BLaER1 (cell line): ENCODE measurements around the gene IL17RD.

ENCODE experiments used
- H3K27ac ChIP-seq: shearing (Covaris generic); formaldehyde crosslinking; 2 replicates; pipeline ENCODE4 v1.8.1; 2022
- H3K27me3 ChIP-seq: shearing (Covaris generic); formaldehyde crosslinking; 2 replicates; pipeline ENCODE4 v1.8.1; 2022
- H3K36me3 ChIP-seq: shearing (Covaris generic); formaldehyde crosslinking; 2 replicates; pipeline ENCODE4 v1.8.1; 2022
- H3K4me1 ChIP-seq: shearing (Covaris generic); formaldehyde crosslinking; 2 replicates; pipeline ENCODE4 v1.8.1; 2022
- H3K4me2 ChIP-seq: shearing (Covaris generic); formaldehyde crosslinking; 2 replicates; pipeline ENCODE4 v1.8.1; 2022
- H3K4me3 ChIP-seq: shearing (Covaris generic); formaldehyde crosslinking; 2 replicates; pipeline ENCODE4 v1.8.1; 2022
- H3K9ac ChIP-seq: shearing (Covaris generic); formaldehyde crosslinking; 2 replicates; pipeline ENCODE4 v1.8.1; 2022
- H3K9me3 ChIP-seq: shearing (Covaris generic); formaldehyde crosslinking; 2 replicates; pipeline ENCODE4 v1.8.1; 2022
- H4K20me1 ChIP-seq: shearing (Covaris generic); formaldehyde crosslinking; 2 replicates; pipeline ENCODE4 v1.8.1; 2022
- Cebpa-rat ChIP-seq: shearing (Covaris generic); IDR thresholded peaks from 2 replicates; pipeline ENCODE4 v1.8.1; 2022

Gene IL17RD

GRCh38 chr3:57076422-57076951 is 88.7 kb downstream of the IL17RD start:
- no peak for TF ChIP-seq Cebpa-rat

GRCh38 chr3:57074135-57074534 is 91.0 kb downstream of the IL17RD start:
- H3K27ac ChIP-seq: no peak overlapping the region
- no peaks in the 10 kb centered on the region for H4K20me1 ChIP-seq
- TF ChIP-seq Cebpa-rat: no peak
- no peaks in the 10 kb centered on the region for H3K36me3 ChIP-seq
- H3K4me3 ChIP-seq: no peak overlapping the region
- H3K9ac ChIP-seq: no peak overlapping the region
- H3K27me3 ChIP-seq: peaks cover 6% of the 10 kb centered on the region
- H3K9me3 ChIP-seq: 0 out of 2 replicates have a peak, but pooled peaks cover 7% of the 10 kb centered on the region
- peaks cover 31% of the 10 kb centered on the region for H3K4me1 ChIP-seq
- H3K4me2 ChIP-seq: no peak overlapping the region

More at GRCh38 chr3:57076422-57076951, 88.7 kb downstream of the IL17RD start:
- Histone ChIP-seq H3K9me3 (no peaks in the 10 kb centered on the region), H3K27ac (no peak overlapping the region), H3K9ac (no peak overlapping the region), H3K4me2 (no peak overlapping the region), H3K36me3 (no peaks in the 10 kb centered on the region), H3K4me1 (peaks cover 22% of the 10 kb centered on the region), H4K20me1 (no peaks in the 10 kb centered on the region), H3K4me3 (no peak overlapping the region), H3K27me3 (peaks cover 18% of the 10 kb centered on the region)

- Histone ChIP-seq H3K4me2 (no peak overlapping the region), H3K9me3 (0 out of 2 replicates have a peak, but pooled peaks cover 7% of the 10 kb centered on the region), H3K27me3 (peaks cover 1% of the 10 kb centered on the region), H3K27ac (no peak overlapping the region), H3K36me3 (no peaks in the 10 kb centered on the region), H4K20me1 (no peaks in the 10 kb centered on the region), H3K4me3 (no peak overlapping the region), H3K9ac (no peak overlapping the region), H3K4me1 (peaks cover 33% of the 10 kb centered on the region)
- no peak for TF ChIP-seq Cebpa-rat
Observed at GRCh38 chr3:57073628-57074027, 91.5 kb downstream of the IL17RD start.

GRCh38 chr3:57069503-57069902 is 95.7 kb downstream of the IL17RD start:
- H3K27me3 ChIP-seq: no peaks in the 10 kb centered on the region
- no peak overlapping the region for H3K4me3 ChIP-seq
- H3K4me2 ChIP-seq: peak overlapping the region; percentile 73
- 0 out of 2 replicates have a peak, but pooled peaks cover 7% of the 10 kb centered on the region for H3K9me3 ChIP-seq
- TF ChIP-seq Cebpa-rat: no peak
- H4K20me1 ChIP-seq: no peaks in the 10 kb centered on the region
- H3K27ac ChIP-seq: peak overlapping the region; percentile 45; the same call in 1 of the 2 replicates
- no peak overlapping the region for H3K9ac ChIP-seq
- H3K4me1 ChIP-seq: peaks cover 56% of the 10 kb centered on the region
- H3K36me3 ChIP-seq: no peaks in the 10 kb centered on the region

GRCh38 chr3:57068437-57069089 is 96.6 kb downstream of the IL17RD start:
- Histone ChIP-seq H3K4me2 (peak overlapping the region; percentile 73), H3K4me3 (no peak overlapping the region), H3K27ac (peak overlapping the region; percentile 45)

GRCh38 chr3:57066471-57066870 is 98.7 kb downstream of the IL17RD start:
- Histone ChIP-seq H3K9ac (no peak overlapping the region), H3K9me3 (0 out of 2 replicates have a peak, but pooled peaks cover 7% of the 10 kb centered on the region), H3K4me3 (no peak overlapping the region), H3K27ac (no peak overlapping the region), H3K4me1 (peaks cover 80% of the 10 kb centered on the region), H3K36me3 (no peaks in the 10 kb centered on the region), H3K4me2 (peak overlapping the region; percentile 73; the same call in 1 of the 2 replicates), H3K27me3 (no peaks in the 10 kb centered on the region), H4K20me1 (no peaks in the 10 kb centered on the region)
- TF ChIP-seq Cebpa-rat: no peak

More at GRCh38 chr3:57068437-57069089, 96.6 kb downstream of the IL17RD start:
- 0 out of 2 replicates have a peak, but pooled peaks cover 7% of the 10 kb centered on the region for H3K9me3 ChIP-seq
- peak overlapping the region; percentile 13; the same call in 1 of the 2 replicates for H3K9ac ChIP-seq
- no peaks in the 10 kb centered on the region for H3K36me3 ChIP-seq
- H3K4me1 ChIP-seq: peaks cover 66% of the 10 kb centered on the region
- no peaks in the 10 kb centered on the region for H4K20me1 ChIP-seq
- H3K27me3 ChIP-seq: no peaks in the 10 kb centered on the region
- TF ChIP-seq Cebpa-rat: no peak

GRCh38 chr3:57065588-57065987 is 99.6 kb downstream of the IL17RD start:
- no peaks in the 10 kb centered on the region for H4K20me1 ChIP-seq
- no peaks in the 10 kb centered on the region for H3K27me3 ChIP-seq
- H3K27ac ChIP-seq: no peak overlapping the region
- no peaks in the 10 kb centered on the region for H3K36me3 ChIP-seq
- no peak overlapping the region for H3K4me3 ChIP-seq
- no peak for TF ChIP-seq Cebpa-rat
- H3K9ac ChIP-seq: no peak overlapping the region
- H3K4me2 ChIP-seq: no peak overlapping the region
- peaks cover 80% of the 10 kb centered on the region for H3K4me1 ChIP-seq
- H3K9me3 ChIP-seq: 0 out of 2 replicates have a peak, but pooled peaks cover 3% of the 10 kb centered on the region

GRCh38 chr3:57064572-57064971 is 100.6 kb downstream of the IL17RD start:
- H3K9ac ChIP-seq: no peak overlapping the region
- no peak overlapping the region for H3K4me3 ChIP-seq
- H3K4me2 ChIP-seq: peak overlapping the region; percentile 58
- H3K4me1 ChIP-seq: peaks cover 76% of the 10 kb centered on the region
- no peaks in the 10 kb centered on the region for H3K27me3 ChIP-seq
- H3K27ac ChIP-seq: peak overlapping the region; percentile 38; the same call in 1 of the 2 replicates
- no peak for TF ChIP-seq Cebpa-rat
- no peaks in the 10 kb centered on the region for H3K36me3 ChIP-seq
- no peaks in the 10 kb centered on the region for H3K9me3 ChIP-seq
- no peaks in the 10 kb centered on the region for H4K20me1 ChIP-seq

GRCh38 chr3:57064001-57064400 is 101.2 kb downstream of the IL17RD start:
- H3K27ac ChIP-seq: peak overlapping the region; percentile 38; the same call in 1 of the 2 replicates
- no peaks in the 10 kb centered on the region for H3K36me3 ChIP-seq
- H3K4me1 ChIP-seq: peaks cover 70% of the 10 kb centered on the region
- TF ChIP-seq Cebpa-rat: no peak
- peak overlapping the region; percentile 58 for H3K4me2 ChIP-seq
- H3K9ac ChIP-seq: no peak overlapping the region
- no peaks in the 10 kb centered on the region for H3K9me3 ChIP-seq
- H3K4me3 ChIP-seq: no peak overlapping the region
- H4K20me1 ChIP-seq: no peaks in the 10 kb centered on the region
- no peaks in the 10 kb centered on the region for H3K27me3 ChIP-seq

- H3K9me3 ChIP-seq: no peaks in the 10 kb centered on the region
- H3K27ac ChIP-seq: 0 out of 2 replicates have a peak overlapping the region, but pooled peaks have one; percentile 38
- no peak overlapping the region for H3K4me3 ChIP-seq
- H3K4me2 ChIP-seq: peak overlapping the region; percentile 58
- no peaks in the 10 kb centered on the region for H4K20me1 ChIP-seq
- H3K9ac ChIP-seq: no peak overlapping the region
- H3K27me3 ChIP-seq: no peaks in the 10 kb centered on the region
- TF ChIP-seq Cebpa-rat: no peak
- H3K36me3 ChIP-seq: no peaks in the 10 kb centered on the region
- peaks cover 60% of the 10 kb centered on the region for H3K4me1 ChIP-seq
Observed at GRCh38 chr3:57063032-57063431, 102.1 kb downstream of the IL17RD start.
